Measurements from ENCODE around the gene LGR6. TPM values are rescaled to one million over a fixed set of nuclear protein-coding genes. Genes with fewer than 3 reads are reported as not detected.
A peak's percentile ranks its signal among the peaks of the same experiment; 100 is the strongest.

LGR6 gene
- total RNA-seq, 1 experiment from 2014 or later = 0.26 TPM

- Histone ChIP-seq H3K36me3 (ENCODE audit: low read depth, low read length) (no peaks in the 10 kb centered on the region), H3K4me3 (ENCODE audit: low read length) (peak overlapping the region; percentile 27; the same call in 1 of the 2 replicates), H3K79me2 (ENCODE audit: low read length) (no peaks in the 10 kb centered on the region), H2AFZ (ENCODE audit: low read length) (0 out of 2 replicates have a peak overlapping the region, but pooled peaks have one; percentile 22), H3F3A (ENCODE audit: low read length, unreplicated experiment) (no peaks in the 10 kb centered on the region), H3K9me2 (replicated peaks; ENCODE audit: low read length) (no peaks in the 10 kb centered on the region), H3K9ac (ENCODE audit: low read length) (no peak overlapping the region; the same call in 1 of the 2 replicates), H3K27me3 (ENCODE audit: low read length) (peaks cover 1% of the 10 kb centered on the region; the same call in 1 of the 2 replicates), H3K4me2 (ENCODE audit: low read length) (peak overlapping the region; percentile 52), H3K27ac (ENCODE audit: low read length) (peak overlapping the region; percentile 43), H3K4me1 (ENCODE audit: insufficient read depth, low read length) (peaks cover 21% of the 10 kb centered on the region), H4K20me1 (ENCODE audit: low read length) (no peaks in the 10 kb centered on the region), H3K9me3 (ENCODE audit: low read length) (no peaks in the 10 kb centered on the region)
- no peak for DNase-seq
- ATAC-seq = peak; percentile 50
- CTCF ChIA-PET = interaction anchor here (0.6 kb wide), 1 partner anchor 67 kb away, joined by 3 read pairs; no protein-coding TSS in a partner anchor
- no TSS peak for BruUV-seq (replicated peaks)
- intact Hi-C loops (cut with micrococcal nuclease) = no loop called here
- POLR2A ChIA-PET (ENCODE audit: unreplicated experiment) = no interaction called here
- TF ChIP-seq EZH2phosphoT487 (IDR thresholded peaks at IDR 0.05; ENCODE audit: borderline replicate concordance, low read length) (no peak), EZH2 (IDR thresholded peaks at IDR 0.05; ENCODE audit: low read length, unreplicated experiment) (no peak), CTCF (conservative IDR thresholded peaks at IDR 0.05; ENCODE audit: low read depth, low read length) (no peak)
Measured at GRCh38 chr1:202199040-202199889, 5.7 kb downstream of the LGR6 start.

GRCh38 chr1:202200112-202200548 is 6.5 kb downstream of the LGR6 start:
- Histone ChIP-seq H3K9ac (ENCODE audit: low read length) (no peak overlapping the region), H3K36me3 (ENCODE audit: low read depth, low read length) (no peaks in the 10 kb centered on the region), H4K20me1 (ENCODE audit: low read length) (no peaks in the 10 kb centered on the region), H3K9me2 (replicated peaks; ENCODE audit: low read length) (no peaks in the 10 kb centered on the region), H3K4me1 (ENCODE audit: insufficient read depth, low read length) (peaks cover 21% of the 10 kb centered on the region), H3K27ac (ENCODE audit: low read length) (peak overlapping the region; percentile 43), H3K4me2 (ENCODE audit: low read length) (peak overlapping the region; percentile 52), H3F3A (ENCODE audit: low read length, unreplicated experiment) (no peaks in the 10 kb centered on the region), H2AFZ (ENCODE audit: low read length) (no peak overlapping the region), H3K4me3 (ENCODE audit: low read length) (no peak overlapping the region), H3K27me3 (ENCODE audit: low read length) (no peaks in the 10 kb centered on the region), H3K79me2 (ENCODE audit: low read length) (no peaks in the 10 kb centered on the region), H3K9me3 (ENCODE audit: low read length) (no peaks in the 10 kb centered on the region)
- peak; percentile 33 for ATAC-seq
- ChIA-PET POLR2A (ENCODE audit: unreplicated experiment) (no interaction called here), CTCF (interaction anchor here (0.5 kb wide), 1 partner anchor 12 kb away, joined by 7 read pairs; no protein-coding TSS in a partner anchor)
- no TSS peak for BruUV-seq (replicated peaks)
- peak; percentile 81 for DNase-seq
- TF ChIP-seq EZH2 (IDR thresholded peaks at IDR 0.05; ENCODE audit: low read length, unreplicated experiment) = no peak
- TF ChIP-seq CTCF (conservative IDR thresholded peaks at IDR 0.05; ENCODE audit: low read depth, low read length) = no peak
- TF ChIP-seq EZH2phosphoT487 (IDR thresholded peaks at IDR 0.05; ENCODE audit: borderline replicate concordance, low read length) = no peak
- intact Hi-C loops (cut with micrococcal nuclease) = no loop called here

GRCh38 chr1:202200669-202201068 is 7.1 kb downstream of the LGR6 start:
- intact Hi-C loops (cut with micrococcal nuclease) = no loop called here
- Histone ChIP-seq H3K27ac (ENCODE audit: low read length) (no peak overlapping the region), H3F3A (ENCODE audit: low read length, unreplicated experiment) (no peaks in the 10 kb centered on the region), H3K9me2 (replicated peaks; ENCODE audit: low read length) (no peaks in the 10 kb centered on the region), H3K36me3 (ENCODE audit: low read depth, low read length) (no peaks in the 10 kb centered on the region), H2AFZ (ENCODE audit: low read length) (no peak overlapping the region), H3K27me3 (ENCODE audit: low read length) (no peaks in the 10 kb centered on the region), H3K9ac (ENCODE audit: low read length) (no peak overlapping the region), H3K4me2 (ENCODE audit: low read length) (peak overlapping the region; percentile 52; the same call in 1 of the 2 replicates), H4K20me1 (ENCODE audit: low read length) (no peaks in the 10 kb centered on the region), H3K4me3 (ENCODE audit: low read length) (no peak overlapping the region), H3K4me1 (ENCODE audit: insufficient read depth, low read length) (peaks cover 21% of the 10 kb centered on the region), H3K9me3 (ENCODE audit: low read length) (no peaks in the 10 kb centered on the region), H3K79me2 (ENCODE audit: low read length) (no peaks in the 10 kb centered on the region)
- BruUV-seq (replicated peaks) = no TSS peak
- ChIA-PET POLR2A (ENCODE audit: unreplicated experiment) (no interaction called here), CTCF (interaction anchor here (0.5 kb wide), 1 partner anchor 12 kb away, joined by 7 read pairs; no protein-coding TSS in a partner anchor)
- ATAC-seq (no peak), DNase-seq (no peak)
- no peak for TF ChIP-seq EZH2 (IDR thresholded peaks at IDR 0.05; ENCODE audit: low read length, unreplicated experiment)
- no peak for TF ChIP-seq EZH2phosphoT487 (IDR thresholded peaks at IDR 0.05; ENCODE audit: borderline replicate concordance, low read length)
- no peak for TF ChIP-seq CTCF (conservative IDR thresholded peaks at IDR 0.05; ENCODE audit: low read depth, low read length)

Measured in PC-3 (cell line).